K562 (cell line): ENCODE measurements around the gene TTN. TPM values are rescaled to one million over a fixed set of nuclear protein-coding genes. Genes with fewer than 3 reads are reported as not detected.

Experiments
- ATAC-seq: fragments of 200-7000 bp; cut with Tn5 transposase; 3 replicates; pipeline ENCODE4 v1.9.1; 2020; ENCODE audit warnings: moderate library complexity
- BruUV-seq: library from RNA; stranded (reverse); fragments of 400-500 nt; replicated peaks from 2 replicates; lab custom pipeline; 2021; lab: Mats Ljungman, UMichigan
- CTCF ChIA-PET: fragments of 300-600 bp; formaldehyde crosslinking; extraction: SDS; loops from one replicate; lab custom pipeline; 2021; ENCODE audit warnings: low intra/inter-chr PET ratio; lab: Yijun Ruan, JAX
- POLR2A ChIA-PET: fragments of 300-600, 350-650 bp; sonication (Branson Sonifier 250); formaldehyde crosslinking; extraction: SDS; loops from one replicate; lab custom pipeline; 2021; ENCODE audit warnings: antibody characterized with exemption, inconsistent platforms; lab: Yijun Ruan, JAX
- DNase-seq, 4 experiments: peaks; one replicate each; pipeline versions ENCODE4 v3.0.0 to v3.0.0-alpha.2; 2011 to 2018; ENCODE audit warnings: low spot score in 3 of 4, mixed read lengths in 3 of 4; ENCODE audit errors: extremely low read depth in 1 of 4
- FAIRE-seq: peaks from 2 replicates; lab custom pipeline; 2011; peaks lifted over from hg19 to GRCh38; lab: Jason Lieb, UNC
- H2AFZ ChIP-seq: 2 replicates; pipeline ENCODE4 v1.6.0; 2011; ENCODE audit warnings: low read depth, low read length, control low read depth, inconsistent platforms
- H3K27ac ChIP-seq: fragments of 200-600 bp; 3 replicates; pipeline ENCODE4 v1.8.0; 2011; ENCODE audit warnings: low read depth, mild to moderate bottlenecking, control low read depth, inconsistent platforms, low read length, moderate library complexity, mixed read lengths; ENCODE audit errors: extremely low read depth
- H3K27me3 ChIP-seq, 2 experiments: fragments of 300-600 bp in 1 of 2; 2 replicates in 1 of 2; 3 replicates in 1 of 2; pipeline versions ENCODE4 v1.6.0 to v1.8.0; 2011; ENCODE audit warnings: inconsistent platforms in 2 of 2, low read length in 2 of 2, mild to moderate bottlenecking in 1 of 2, mixed read lengths in 1 of 2, moderate library complexity in 1 of 2; ENCODE audit not compliant: control insufficient read depth in 2 of 2, insufficient read depth in 2 of 2
- H3K36me3 ChIP-seq: fragments of 300-600 bp; 3 replicates; pipeline ENCODE4 v1.8.0; 2011; ENCODE audit warnings: mild to moderate bottlenecking, low read length, inconsistent platforms; ENCODE audit not compliant: control insufficient read depth, insufficient read depth
- H3K4me1 ChIP-seq, 2 experiments: fragments of 200-600 bp in 1 of 2; replicated peaks in 1 of 2; 2 replicates in 1 of 2; 3 replicates in 1 of 2; pipeline versions ENCODE4 v1.5.1 to v1.8.0; 2011; ENCODE audit warnings: inconsistent platforms in 2 of 2, low read length in 2 of 2, mild to moderate bottlenecking in 1 of 2, mixed read lengths in 1 of 2, moderate library complexity in 1 of 2; ENCODE audit not compliant: control insufficient read depth in 2 of 2, insufficient read depth in 2 of 2
- H3K4me2 ChIP-seq: 2 replicates; pipeline ENCODE4 v1.6.1; 2011; ENCODE audit warnings: low read length, control low read depth, inconsistent platforms, mixed read lengths; ENCODE audit not compliant: insufficient read depth
- H3K4me3 ChIP-seq: fragments of 200-600 bp; sonication (generic), shearing (Covaris generic); 2 replicates; pipeline ENCODE4 v1.5.1; 2016; ENCODE audit warnings: control low read depth, inconsistent platforms
- H3K79me2 ChIP-seq: fragments of 200-600 bp; 3 replicates; pipeline ENCODE4 v1.8.0; 2011; ENCODE audit warnings: low read length, inconsistent platforms; ENCODE audit not compliant: control insufficient read depth, insufficient read depth
- H3K9ac ChIP-seq, 2 experiments: 2 replicates each; pipeline versions ENCODE4 v1.6.0 to v1.6.1; 2011; ENCODE audit warnings: low read depth in 2 of 2, low read length in 2 of 2, control low read depth in 1 of 2, inconsistent platforms in 1 of 2, mild to moderate bottlenecking in 1 of 2, mixed read lengths in 1 of 2; ENCODE audit not compliant: insufficient read depth in 1 of 2
- H3K9me1 ChIP-seq: one replicate; pipeline ENCODE4 v1.6.0; 2011; ENCODE audit warnings: inconsistent platforms, mild to moderate bottlenecking, low read length, moderate library complexity; ENCODE audit not compliant: control insufficient read depth, insufficient read depth
- H3K9me3 ChIP-seq: replicated peaks from 2 replicates; pipeline ENCODE4 v1.5.1; 2011; ENCODE audit warnings: low read depth, low read length, inconsistent platforms; ENCODE audit not compliant: control insufficient read depth, insufficient read depth
- H4K20me1 ChIP-seq: replicated peaks from 2 replicates; pipeline ENCODE4 v1.6.1; 2011; ENCODE audit warnings: low read length, inconsistent platforms, mixed read lengths; ENCODE audit not compliant: control insufficient read depth, insufficient read depth
- ARID3B ChIP-seq: fragments of 250-450 bp; sonication (Bioruptor Pico); IDR thresholded peaks from 2 replicates; pipeline ENCODE4 v1.4.0; 2020; ENCODE audit warnings: borderline replicate concordance
- NONO ChIP-seq, 2 experiments: fragments of 200-400 bp in 1 of 2; fragments of 450-650 bp in 1 of 2; formaldehyde crosslinking in 1 of 2; IDR thresholded peaks; 2 replicates each; pipeline ENCODE4 v1.6.1; 2017; ENCODE audit warnings: low read depth in 2 of 2, mild to moderate bottlenecking in 2 of 2, moderate library complexity in 2 of 2, low read length in 1 of 2
- RBFOX2 ChIP-seq: fragments of 200-400 bp; formaldehyde crosslinking; IDR thresholded peaks from 2 replicates; pipeline ENCODE4 v1.6.1; 2017; ENCODE audit warnings: low read depth, mild to moderate bottlenecking, low read length, moderate library complexity
- SMAD3 ChIP-seq: fragments of 450-650 bp; formaldehyde crosslinking; conservative IDR thresholded peaks from 2 replicates; pipeline ENCODE4 v1.4.0; 2020; ENCODE audit warnings: mild to moderate bottlenecking
- SRSF1 ChIP-seq: fragments of 200-400 bp; formaldehyde crosslinking; IDR thresholded peaks from 2 replicates; pipeline ENCODE4 v1.6.1; 2017; ENCODE audit warnings: mild to moderate bottlenecking, low read depth, low read length, moderate library complexity
- ZBTB40 ChIP-seq, 2 experiments: fragments of 450-650 bp in 1 of 2; sonication (generic) in 1 of 2; formaldehyde crosslinking in 1 of 2; IDR thresholded peaks; 2 replicates each; pipeline versions ENCODE4 v1.7.1 to v1.9.0; 2016 to 2022; ENCODE audit warnings: inconsistent platforms in 1 of 2, mild to moderate bottlenecking in 1 of 2, missing genetic modification reagents in 1 of 2
- ZKSCAN8 ChIP-seq: fragments of 200-800 bp; sonication (Bioruptor generic); IDR thresholded peaks from 2 replicates; pipeline ENCODE4 v1.6.1; 2016; ENCODE audit warnings: missing genetic modification characterization, missing compliant biosample characterization
- WGBS: fragments of 100-300 bp; shearing (Covaris generic); methylation state at CpG from one replicate; pipeline ENCODE4 v1.1.6; 2016; ENCODE audit warnings: low coverage, mixed read lengths; ENCODE audit not compliant: insufficient coverage; ENCODE audit errors: missing lambda C conversion rate; 5-methylcytosine and 5-hydroxymethylcytosine counted together
- in situ Hi-C: fragments of 300-500 bp; cut with MboI; formaldehyde crosslinking; loops from 4 replicates; pipeline ENCODE4 v1.15.0; 2018; ENCODE audit warnings: inconsistent platforms, mixed read lengths
- intact Hi-C: fragments of 100-400 bp; cut with micrococcal nuclease; formaldehyde crosslinking; loops from 2 replicates; pipeline ENCODE4 v1.14.2; 2022
- polyA plus RNA-seq, 8 experiments: library from polyadenylated mRNA; depleted of rRNA in 4 of 8; stranded (reverse) in 5 of 8; unstranded in 3 of 8; fragments of >200 nt; fragmentation: Nextera tagmentation in 2 of 8; fragmentation: Illumina TruSeq in 1 of 8; extraction: Ambion mirVana in 2 of 8; extraction: Trizol in 1 of 8; gene quantifications; 2 replicates each; pipeline versions ENCODE4 v1.2.1 to v1.2.3, GENCODE V29; 2011 to 2014; ENCODE audit warnings: inconsistent platforms in 1 of 8, missing spikeins in 1 of 8
- total RNA-seq, 7 experiments: library from RNA; depleted of rRNA in 6 of 7; stranded (reverse); fragments of >200 nt in 6 of 7; fragmentation: Illumina TruSeq in 2 of 7; extraction: Trizol in 2 of 7; gene quantifications; 2 replicates each; pipeline versions ENCODE4 v1.2.1 to v1.2.3, GENCODE V29; 2011 to 2021; ENCODE audit warnings: low replicate concordance in 1 of 7
- TF ChIP-seq, protein P1 (sequence below): conservative IDR thresholded peaks from 2 replicates; pipeline ENCODE4 v1.6.1; 2011; ENCODE audit warnings: low read depth, mild to moderate bottlenecking, low read length; ENCODE audit not compliant: control insufficient read depth

Gene TTN
- total and polyA plus RNA-seq, 9 of the 15 experiments (the other 6 are each of a cell fraction or from before 2014, with no cell fraction given) = under 0.01 to 0.20 (median 0.04) TPM; not detected in 1

GRCh38 chr2:178827739-178828485 is 20.7 kb upstream of the TTN start:
- no peak overlapping the region for H2AFZ ChIP-seq
- H3K4me2 ChIP-seq = no peak overlapping the region
- H3K79me2 ChIP-seq = no peaks in the 10 kb centered on the region
- FAIRE-seq (no peak), DNase-seq (no peak), ATAC-seq (no peak)
- no TSS peak for BruUV-seq
- ChIA-PET CTCF (no interaction called here), POLR2A (interaction anchor here (0.6 to 1.5 kb wide), 2 partner anchors 58 to 69 kb away, joined by 3 to 4 read pairs; no protein-coding TSS in a partner anchor)
- H3K4me1 ChIP-seq = no peaks in the 10 kb centered on the region
- H3K9me3 ChIP-seq = no peaks in the 10 kb centered on the region
- H3K27ac ChIP-seq = no peak overlapping the region
- H3K36me3 ChIP-seq = no peaks in the 10 kb centered on the region
- no peaks in the 10 kb centered on the region for H4K20me1 ChIP-seq
- WGBS = under 1% methylated on average over 9 of the region's 9 CpGs
- no peaks in the 10 kb centered on the region for H3K9me1 ChIP-seq
- H3K27me3 ChIP-seq = no peaks in the 10 kb centered on the region
- intact Hi-C loops (no loop called here), in situ Hi-C loops (no loop called here)
- H3K9ac ChIP-seq = no peak overlapping the region
- H3K4me3 ChIP-seq = no peak overlapping the region
- TF ChIP-seq, protein P1, sequence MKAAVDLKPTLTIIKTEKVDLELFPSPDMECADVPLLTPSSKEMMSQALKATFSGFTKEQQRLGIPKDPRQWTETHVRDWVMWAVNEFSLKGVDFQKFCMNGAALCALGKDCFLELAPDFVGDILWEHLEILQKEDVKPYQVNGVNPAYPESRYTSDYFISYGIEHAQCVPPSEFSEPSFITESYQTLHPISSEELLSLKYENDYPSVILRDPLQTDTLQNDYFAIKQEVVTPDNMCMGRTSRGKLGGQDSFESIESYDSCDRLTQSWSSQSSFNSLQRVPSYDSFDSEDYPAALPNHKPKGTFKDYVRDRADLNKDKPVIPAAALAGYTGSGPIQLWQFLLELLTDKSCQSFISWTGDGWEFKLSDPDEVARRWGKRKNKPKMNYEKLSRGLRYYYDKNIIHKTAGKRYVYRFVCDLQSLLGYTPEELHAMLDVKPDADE = no peak
- TF ChIP-seq ZBTB40 (IDR thresholded peaks at IDR 0.05) (no peak), ZBTB40 (CRISPR knock-in tag; IDR thresholded peaks at IDR 0.05) (no peak), RBFOX2 (no peak), SMAD3 (CRISPR knock-in tag) (no peak), NONO (IDR thresholded peaks at IDR 0.05; ENCODE audit: low read depth in 2 of 2, low read length in 1 of 2) (no peak), ARID3B (CRISPR knock-in tag) (no peak), ZKSCAN8 (no peak), SRSF1 (no peak)
